ENCODE results near the gene DHX32. TPM values are rescaled to one million over a fixed set of nuclear protein-coding genes. Genes with fewer than 3 reads are reported as not detected.

Gene DHX32
- total RNA-seq, 1 experiment from 2014 or later = not detected

- no peak overlapping the region for H3K4me2 ChIP-seq (ENCODE audit: low read depth, low read length, poor library complexity, severe bottlenecking)
- no peaks in the 10 kb centered on the region for H3K79me2 ChIP-seq (ENCODE audit: low read length)
- H2AFZ ChIP-seq (ENCODE audit: low read length) = no peak overlapping the region
- H3K36me3 ChIP-seq (ENCODE audit: insufficient read depth, low read length) = no peaks in the 10 kb centered on the region
- no peak overlapping the region for H3K9ac ChIP-seq (ENCODE audit: low read length)
- H3K27ac ChIP-seq (ENCODE audit: low read length) = no peak overlapping the region
- no peaks in the 10 kb centered on the region for H3K9me2 ChIP-seq (replicated peaks; ENCODE audit: insufficient read depth, low read length)
- no peaks in the 10 kb centered on the region for H4K20me1 ChIP-seq (ENCODE audit: insufficient read depth, low read depth, low read length)
- no peaks in the 10 kb centered on the region for H3K9me3 ChIP-seq (ENCODE audit: low read length)
- H3K4me1 ChIP-seq (ENCODE audit: low read length) = no peaks in the 10 kb centered on the region
- no peak overlapping the region for H3K4me3 ChIP-seq (ENCODE audit: low read length)
- no peak for DNase-seq
- H3K27me3 ChIP-seq (ENCODE audit: low read length) = no peaks in the 10 kb centered on the region
Observed at GRCh38 chr10:125886914-125887512, 5.9 kb upstream of the DHX32 start.

GRCh38 chr10:125883211-125883610 is 2.1 kb upstream of the DHX32 start:
- no peaks in the 10 kb centered on the region for H3K4me1 ChIP-seq (ENCODE audit: low read length)
- no peaks in the 10 kb centered on the region for H3K9me3 ChIP-seq (ENCODE audit: low read length)
- no peaks in the 10 kb centered on the region for H3K9me2 ChIP-seq (replicated peaks; ENCODE audit: insufficient read depth, low read length)
- no peak overlapping the region for H2AFZ ChIP-seq (ENCODE audit: low read length)
- H3K4me2 ChIP-seq (ENCODE audit: low read depth, low read length, poor library complexity, severe bottlenecking) = no peak overlapping the region
- no peaks in the 10 kb centered on the region for H3K36me3 ChIP-seq (ENCODE audit: insufficient read depth, low read length)
- H3K27me3 ChIP-seq (ENCODE audit: low read length) = no peaks in the 10 kb centered on the region
- H3K9ac ChIP-seq (ENCODE audit: low read length) = no peak overlapping the region
- H3K4me3 ChIP-seq (ENCODE audit: low read length) = no peak overlapping the region
- DNase-seq = no peak
- H4K20me1 ChIP-seq (ENCODE audit: insufficient read depth, low read depth, low read length) = no peaks in the 10 kb centered on the region
- no peaks in the 10 kb centered on the region for H3K79me2 ChIP-seq (ENCODE audit: low read length)
- no peak overlapping the region for H3K27ac ChIP-seq (ENCODE audit: low read length)

- no peak for DNase-seq
- Histone ChIP-seq H3K9me2 (replicated peaks; ENCODE audit: insufficient read depth, low read length) (no peaks in the 10 kb centered on the region), H3K79me2 (ENCODE audit: low read length) (no peaks in the 10 kb centered on the region), H3K4me1 (ENCODE audit: low read length) (no peaks in the 10 kb centered on the region), H3K36me3 (ENCODE audit: insufficient read depth, low read length) (no peaks in the 10 kb centered on the region), H2AFZ (ENCODE audit: low read length) (no peak overlapping the region), H3K4me3 (ENCODE audit: low read length) (no peak overlapping the region), H3K27ac (ENCODE audit: low read length) (no peak overlapping the region), H3K4me2 (ENCODE audit: low read depth, low read length, poor library complexity, severe bottlenecking) (no peak overlapping the region), H3K9me3 (ENCODE audit: low read length) (no peaks in the 10 kb centered on the region), H4K20me1 (ENCODE audit: insufficient read depth, low read depth, low read length) (no peaks in the 10 kb centered on the region), H3K27me3 (ENCODE audit: low read length) (no peaks in the 10 kb centered on the region), H3K9ac (ENCODE audit: low read length) (no peak overlapping the region)
Observed at GRCh38 chr10:125882596-125882995, 1.5 kb upstream of the DHX32 start.

DNA sequence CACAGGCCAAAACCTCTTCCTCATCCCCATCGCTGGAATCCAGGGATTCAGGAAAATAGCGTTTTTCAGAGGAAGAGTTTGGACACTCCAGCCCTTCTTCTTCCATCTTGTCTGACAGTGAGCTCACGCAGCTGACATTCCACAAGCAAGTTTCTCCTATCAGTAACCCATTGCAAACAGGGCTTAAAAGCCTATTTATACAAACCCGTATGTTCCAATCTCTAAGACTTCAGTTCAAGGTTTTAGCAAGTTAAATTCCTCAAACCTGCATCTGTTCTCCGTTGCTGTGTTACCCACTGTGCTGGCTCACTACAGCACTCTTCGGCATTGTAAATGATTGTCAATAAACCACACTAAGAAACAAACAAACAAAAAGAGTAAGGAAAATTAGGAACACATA is 373 bp downstream of the DHX32 start:
- H3K36me3 ChIP-seq (ENCODE audit: insufficient read depth, low read length) = no peaks in the 10 kb centered on the region
- no peak overlapping the region for H3K27ac ChIP-seq (ENCODE audit: low read length)
- H3K4me1 ChIP-seq (ENCODE audit: low read length) = no peaks in the 10 kb centered on the region
- H4K20me1 ChIP-seq (ENCODE audit: insufficient read depth, low read depth, low read length) = no peaks in the 10 kb centered on the region
- H2AFZ ChIP-seq (ENCODE audit: low read length) = no peak overlapping the region
- no peak for DNase-seq
- H3K4me3 ChIP-seq (ENCODE audit: low read length) = no peak overlapping the region
- no peak overlapping the region for H3K4me2 ChIP-seq (ENCODE audit: low read depth, low read length, poor library complexity, severe bottlenecking)
- no peaks in the 10 kb centered on the region for H3K79me2 ChIP-seq (ENCODE audit: low read length)
- H3K9ac ChIP-seq (ENCODE audit: low read length) = no peak overlapping the region
- no peaks in the 10 kb centered on the region for H3K9me3 ChIP-seq (ENCODE audit: low read length)
- no peaks in the 10 kb centered on the region for H3K27me3 ChIP-seq (ENCODE audit: low read length)
- H3K9me2 ChIP-seq (replicated peaks; ENCODE audit: insufficient read depth, low read length) = no peaks in the 10 kb centered on the region

- no peak overlapping the region for H3K4me3 ChIP-seq (ENCODE audit: low read length)
- H3K27me3 ChIP-seq (ENCODE audit: low read length) = no peaks in the 10 kb centered on the region
- no peaks in the 10 kb centered on the region for H4K20me1 ChIP-seq (ENCODE audit: insufficient read depth, low read depth, low read length)
- H3K4me2 ChIP-seq (ENCODE audit: low read depth, low read length, poor library complexity, severe bottlenecking) = no peak overlapping the region
- no peaks in the 10 kb centered on the region for H3K36me3 ChIP-seq (ENCODE audit: insufficient read depth, low read length)
- DNase-seq = no peak
- no peaks in the 10 kb centered on the region for H3K9me2 ChIP-seq (replicated peaks; ENCODE audit: insufficient read depth, low read length)
- no peak overlapping the region for H3K27ac ChIP-seq (ENCODE audit: low read length)
- H3K4me1 ChIP-seq (ENCODE audit: low read length) = no peaks in the 10 kb centered on the region
- no peaks in the 10 kb centered on the region for H3K9me3 ChIP-seq (ENCODE audit: low read length)
- H2AFZ ChIP-seq (ENCODE audit: low read length) = no peak overlapping the region
- H3K9ac ChIP-seq (ENCODE audit: low read length) = no peak overlapping the region
- no peaks in the 10 kb centered on the region for H3K79me2 ChIP-seq (ENCODE audit: low read length)
Observed at GRCh38 chr10:125878957-125879835, 1.9 kb downstream of the DHX32 start.

- DNase-seq = no peak
- H3K9me3 ChIP-seq (ENCODE audit: low read length) = no peaks in the 10 kb centered on the region
- no peak overlapping the region for H2AFZ ChIP-seq (ENCODE audit: low read length)
- H3K36me3 ChIP-seq (ENCODE audit: insufficient read depth, low read length) = no peaks in the 10 kb centered on the region
- no peaks in the 10 kb centered on the region for H3K9me2 ChIP-seq (replicated peaks; ENCODE audit: insufficient read depth, low read length)
- H4K20me1 ChIP-seq (ENCODE audit: insufficient read depth, low read depth, low read length) = no peaks in the 10 kb centered on the region
- no peak overlapping the region for H3K9ac ChIP-seq (ENCODE audit: low read length)
- no peak overlapping the region for H3K4me2 ChIP-seq (ENCODE audit: low read depth, low read length, poor library complexity, severe bottlenecking)
- H3K4me1 ChIP-seq (ENCODE audit: low read length) = no peaks in the 10 kb centered on the region
- no peak overlapping the region for H3K27ac ChIP-seq (ENCODE audit: low read length)
- no peaks in the 10 kb centered on the region for H3K79me2 ChIP-seq (ENCODE audit: low read length)
- H3K4me3 ChIP-seq (ENCODE audit: low read length) = no peak overlapping the region
- no peaks in the 10 kb centered on the region for H3K27me3 ChIP-seq (ENCODE audit: low read length)
Observed at GRCh38 chr10:125871338-125871737, 9.8 kb downstream of the DHX32 start.

DNA sequence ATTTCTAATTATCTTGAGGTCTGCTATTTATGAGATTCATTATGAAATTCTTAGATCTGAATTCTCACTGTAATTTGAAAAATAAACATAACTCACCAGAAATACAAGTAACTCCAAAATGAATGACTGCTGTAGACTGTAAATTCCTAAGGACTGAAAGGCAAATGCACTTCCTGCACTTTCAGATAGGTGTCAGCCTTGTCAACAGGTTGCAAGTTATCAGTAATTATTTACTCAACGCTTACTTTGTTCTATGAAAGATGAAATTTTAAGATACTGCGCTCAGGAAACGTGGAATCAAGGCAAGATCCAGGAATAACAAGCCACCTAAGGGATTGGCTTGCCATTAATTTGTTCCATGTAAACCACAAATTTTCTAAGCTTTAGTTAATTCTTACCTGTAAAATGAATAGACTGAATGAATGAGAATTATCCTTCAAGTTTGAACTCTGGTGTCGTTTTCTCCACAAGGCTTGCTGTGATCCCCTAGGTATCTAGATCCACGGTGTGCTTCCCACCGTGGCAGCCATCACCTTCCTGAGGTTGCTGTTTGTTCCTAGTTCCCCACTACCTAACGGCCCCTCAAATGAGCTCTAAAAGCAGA is 12.6 kb downstream of the DHX32 start:
- no peak overlapping the region for H3K27ac ChIP-seq (ENCODE audit: low read length)
- peak; percentile 71 for DNase-seq
- no peaks in the 10 kb centered on the region for H3K36me3 ChIP-seq (ENCODE audit: insufficient read depth, low read length)
- no peak overlapping the region for H2AFZ ChIP-seq (ENCODE audit: low read length)
- no peaks in the 10 kb centered on the region for H3K9me2 ChIP-seq (replicated peaks; ENCODE audit: insufficient read depth, low read length)
- H3K9ac ChIP-seq (ENCODE audit: low read length) = no peak overlapping the region
- H3K79me2 ChIP-seq (ENCODE audit: low read length) = no peaks in the 10 kb centered on the region
- no peaks in the 10 kb centered on the region for H3K9me3 ChIP-seq (ENCODE audit: low read length)
- H4K20me1 ChIP-seq (ENCODE audit: insufficient read depth, low read depth, low read length) = no peaks in the 10 kb centered on the region
- H3K4me2 ChIP-seq (ENCODE audit: low read depth, low read length, poor library complexity, severe bottlenecking) = no peak overlapping the region
- H3K4me1 ChIP-seq (ENCODE audit: low read length) = no peaks in the 10 kb centered on the region
- H3K4me3 ChIP-seq (ENCODE audit: low read length) = no peak overlapping the region
- no peaks in the 10 kb centered on the region for H3K27me3 ChIP-seq (ENCODE audit: low read length)

- no peak overlapping the region for H3K4me2 ChIP-seq (ENCODE audit: low read depth, low read length, poor library complexity, severe bottlenecking)
Observed at GRCh38 chr10:125866421-125867029, 14.6 kb downstream of the DHX32 start.

More at GRCh38 chr10:125866421-125867029, 14.6 kb downstream of the DHX32 start:
- no peaks in the 10 kb centered on the region for H4K20me1 ChIP-seq (ENCODE audit: insufficient read depth, low read depth, low read length)
- no peaks in the 10 kb centered on the region for H3K9me3 ChIP-seq (ENCODE audit: low read length)
- no peaks in the 10 kb centered on the region for H3K4me1 ChIP-seq (ENCODE audit: low read length)
- no peak overlapping the region for H3K9ac ChIP-seq (ENCODE audit: low read length)
- H3K79me2 ChIP-seq (ENCODE audit: low read length) = no peaks in the 10 kb centered on the region
- no peak for DNase-seq
- H3K36me3 ChIP-seq (ENCODE audit: insufficient read depth, low read length) = no peaks in the 10 kb centered on the region
- no peak overlapping the region for H3K27ac ChIP-seq (ENCODE audit: low read length)
- no peaks in the 10 kb centered on the region for H3K27me3 ChIP-seq (ENCODE audit: low read length)
- H3K9me2 ChIP-seq (replicated peaks; ENCODE audit: insufficient read depth, low read length) = no peaks in the 10 kb centered on the region
- H2AFZ ChIP-seq (ENCODE audit: low read length) = no peak overlapping the region
- no peak overlapping the region for H3K4me3 ChIP-seq (ENCODE audit: low read length)

Data from Karpas-422 (cell line).